ENCODE data around the gene PHACTR4. TPM values are rescaled to one million over a fixed set of nuclear protein-coding genes. Genes with fewer than 3 reads are reported as not detected.
A peak's percentile ranks its signal among the peaks of the same experiment; 100 is the strongest.
"Not testable (repeated sequence)": the region's sequence is repeated elsewhere in the genome, so short reads cannot be mapped to it uniquely, and the experiment has no call there.

PHACTR4 gene
- total RNA-seq (ENCODE audit: unreplicated experiment) = 74.6 TPM
- long read RNA-seq, partial matches to known transcripts = 2 of 11 reads
- long read RNA-seq, other reads (novel, unspliced or antisense) = 9 of 11 reads

- H3K27me3 Mint-ChIP-seq (ENCODE audit: unreplicated experiment) = peaks cover 6% of the 10 kb centered on the region
- peak within 1 kb of the TSS; percentile 97 for H3K27ac Mint-ChIP-seq (ENCODE audit: unreplicated experiment)
- TF ChIP-seq CTCF (IDR thresholded peaks at IDR 0.05; ENCODE audit: partially characterized antibody, unreplicated experiment) = no peak
- no peaks in the 10 kb centered on the region for H3K36me3 Mint-ChIP-seq (ENCODE audit: unreplicated experiment)
- H3K4me3 Mint-ChIP-seq (ENCODE audit: unreplicated experiment) = peak within 1 kb of the TSS; percentile 93
- H3K9me3 Mint-ChIP-seq (ENCODE audit: unreplicated experiment) = peaks cover 7% of the 10 kb centered on the region
- H3K4me1 Mint-ChIP-seq (ENCODE audit: low read depth, unreplicated experiment) = peaks cover 6% of the 10 kb centered on the region
- DNase-seq = peak; percentile 96
Observed at GRCh38 chr1:28369371-28370238, at the start of gene PHACTR4. PHACTR4 (plus strand) TSS chr1:28369740; CDS start chr1:28407448, 37,708 bp downstream.

- no peak overlapping the region for H3K4me3 Mint-ChIP-seq (ENCODE audit: unreplicated experiment)
- H3K9me3 Mint-ChIP-seq (ENCODE audit: unreplicated experiment) = no peaks in the 10 kb centered on the region
- H3K27me3 Mint-ChIP-seq (ENCODE audit: unreplicated experiment) = no peaks in the 10 kb centered on the region
- H3K36me3 Mint-ChIP-seq (ENCODE audit: unreplicated experiment) = no peaks in the 10 kb centered on the region
- no peaks in the 10 kb centered on the region for H3K4me1 Mint-ChIP-seq (ENCODE audit: low read depth, unreplicated experiment)
- DNase-seq = no peak
- H3K27ac Mint-ChIP-seq (ENCODE audit: unreplicated experiment) = no peak overlapping the region
- TF ChIP-seq CTCF (IDR thresholded peaks at IDR 0.05; ENCODE audit: partially characterized antibody, unreplicated experiment) = no peak
Observed at GRCh38 chr1:28322194-28322593, 47.3 kb upstream of the PHACTR4 start.

GRCh38 chr1:28323720-28324119 lies 45.8 kb upstream of the PHACTR4 start:
- Mint-ChIP-seq H3K4me1 (ENCODE audit: low read depth, unreplicated experiment) (no peaks in the 10 kb centered on the region), H3K27me3 (ENCODE audit: unreplicated experiment) (no peaks in the 10 kb centered on the region), H3K27ac (ENCODE audit: unreplicated experiment) (no peak overlapping the region), H3K36me3 (ENCODE audit: unreplicated experiment) (no peaks in the 10 kb centered on the region), H3K9me3 (ENCODE audit: unreplicated experiment) (no peaks in the 10 kb centered on the region), H3K4me3 (ENCODE audit: unreplicated experiment) (no peak overlapping the region)
- DNase-seq = no peak
- TF ChIP-seq CTCF (IDR thresholded peaks at IDR 0.05; ENCODE audit: partially characterized antibody, unreplicated experiment) = no peak

- Mint-ChIP-seq H3K27me3 (ENCODE audit: unreplicated experiment) (no peaks in the 10 kb centered on the region), H3K27ac (ENCODE audit: unreplicated experiment) (no peak overlapping the region), H3K4me1 (ENCODE audit: low read depth, unreplicated experiment) (peaks cover 1% of the 10 kb centered on the region), H3K36me3 (ENCODE audit: unreplicated experiment) (no peaks in the 10 kb centered on the region), H3K4me3 (ENCODE audit: unreplicated experiment) (no peak overlapping the region), H3K9me3 (ENCODE audit: unreplicated experiment) (peaks cover 2% of the 10 kb centered on the region)
- DNase-seq = no peak
- no peak for TF ChIP-seq CTCF (IDR thresholded peaks at IDR 0.05; ENCODE audit: partially characterized antibody, unreplicated experiment)
Observed at GRCh38 chr1:28326515-28326914, 43.0 kb upstream of the PHACTR4 start.

- TF ChIP-seq CTCF (IDR thresholded peaks at IDR 0.05; ENCODE audit: partially characterized antibody, unreplicated experiment) = no peak
- Mint-ChIP-seq H3K36me3 (ENCODE audit: unreplicated experiment) (no peaks in the 10 kb centered on the region), H3K27me3 (ENCODE audit: unreplicated experiment) (no peaks in the 10 kb centered on the region), H3K27ac (ENCODE audit: unreplicated experiment) (no peak overlapping the region), H3K4me3 (ENCODE audit: unreplicated experiment) (no peak overlapping the region), H3K9me3 (ENCODE audit: unreplicated experiment) (peaks cover 2% of the 10 kb centered on the region), H3K4me1 (ENCODE audit: low read depth, unreplicated experiment) (peaks cover 1% of the 10 kb centered on the region)
- no peak for DNase-seq
Observed at GRCh38 chr1:28326984-28327383, 42.6 kb upstream of the PHACTR4 start.

GRCh38 chr1:28327431-28327830 lies 42.1 kb upstream of the PHACTR4 start:
- not testable (repeated sequence) for H3K4me3 Mint-ChIP-seq (ENCODE audit: unreplicated experiment); DNase-seq; H3K27ac Mint-ChIP-seq (ENCODE audit: unreplicated experiment)

More at GRCh38 chr1:28327431-28327830, 42.1 kb upstream of the PHACTR4 start:
- H3K36me3 Mint-ChIP-seq (ENCODE audit: unreplicated experiment); H3K9me3 Mint-ChIP-seq (ENCODE audit: unreplicated experiment); H3K27me3 Mint-ChIP-seq (ENCODE audit: unreplicated experiment); H3K4me1 Mint-ChIP-seq (ENCODE audit: low read depth, unreplicated experiment): not testable (repeated sequence)
